Measurements from ENCODE around the gene USP17L30.
"Not testable (repeated sequence)": the region's sequence is repeated elsewhere in the genome, so short reads cannot be mapped to it uniquely, and the experiment has no call there.

The USP17L30 gene, protein sequence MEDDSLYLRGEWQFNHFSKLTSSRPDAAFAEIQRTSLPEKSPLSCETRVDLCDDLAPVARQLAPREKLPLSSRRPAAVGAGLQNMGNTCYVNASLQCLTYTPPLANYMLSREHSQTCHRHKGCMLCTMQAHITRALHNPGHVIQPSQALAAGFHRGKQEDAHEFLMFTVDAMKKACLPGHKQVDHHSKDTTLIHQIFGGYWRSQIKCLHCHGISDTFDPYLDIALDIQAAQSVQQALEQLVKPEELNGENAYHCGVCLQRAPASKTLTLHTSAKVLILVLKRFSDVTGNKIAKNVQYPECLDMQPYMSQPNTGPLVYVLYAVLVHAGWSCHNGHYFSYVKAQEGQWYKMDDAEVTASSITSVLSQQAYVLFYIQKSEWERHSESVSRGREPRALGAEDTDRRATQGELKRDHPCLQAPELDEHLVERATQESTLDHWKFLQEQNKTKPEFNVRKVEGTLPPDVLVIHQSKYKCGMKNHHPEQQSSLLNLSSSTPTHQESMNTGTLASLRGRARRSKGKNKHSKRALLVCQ
- long read RNA-seq = 0 reads

- not testable (repeated sequence) for DNase-seq (ENCODE audit: low read depth in 1 of 2, low spot score in 1 of 2); H3K27ac ChIP-seq (replicated peaks); H3K27me3 ChIP-seq (ENCODE audit: insufficient read depth, poor library complexity, severe bottlenecking); H3K4me3 ChIP-seq (replicated peaks; ENCODE audit: insufficient read depth, low read length)
Observed at GRCh38 chr4:9362829-9363228, at the start of gene USP17L30. TSS of gene USP17L30 (plus strand) at chr4:9363129. CDS start at chr4:9363129, 0 bp downstream.

DNA sequence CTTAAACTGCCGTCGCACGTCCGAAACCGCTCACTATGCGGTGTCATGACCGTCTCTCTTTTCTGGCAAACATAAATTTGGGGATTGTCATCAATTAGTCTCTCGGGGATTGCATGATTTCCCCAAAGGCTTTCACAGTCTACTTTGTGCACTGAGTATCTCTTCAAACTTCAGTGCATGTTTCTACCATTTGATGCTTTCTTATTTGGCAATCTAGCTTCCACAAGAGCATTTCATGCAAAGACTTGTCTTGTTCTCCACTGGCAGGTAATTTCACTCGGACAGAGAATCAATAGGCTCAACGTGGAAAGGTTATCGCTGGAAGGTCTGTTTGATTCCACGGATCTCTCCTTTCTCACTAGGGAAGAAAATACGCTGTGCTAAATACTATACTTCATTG, 38.7 kb upstream of the USP17L30 start:
- DNase-seq (ENCODE audit: low read depth in 1 of 2, low spot score in 1 of 2) = peak in 1 of 2 experiments; percentile 2
- not testable (repeated sequence) for H3K27ac ChIP-seq (replicated peaks); H3K4me3 ChIP-seq (replicated peaks; ENCODE audit: insufficient read depth, low read length); H3K27me3 ChIP-seq (ENCODE audit: insufficient read depth, poor library complexity, severe bottlenecking)

DNA sequence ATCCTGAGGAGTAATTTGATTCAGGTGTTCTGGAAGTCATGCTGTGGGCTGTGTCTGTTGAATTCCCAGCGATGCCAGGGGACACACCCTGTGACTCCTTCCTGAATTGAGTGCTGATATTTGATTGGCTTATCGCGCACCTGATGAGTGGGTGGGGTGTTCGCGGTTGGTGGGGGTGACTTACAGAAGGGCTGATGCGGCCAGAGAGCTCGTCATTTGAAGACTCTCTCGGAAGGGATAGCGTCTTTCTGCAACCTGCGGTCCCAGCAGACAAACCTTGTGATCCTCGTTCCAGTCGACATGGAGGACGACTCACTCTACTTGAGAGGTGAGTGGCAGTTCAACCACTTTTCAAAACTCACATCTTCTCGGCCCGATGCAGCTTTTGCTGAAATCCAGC, 38.1 kb upstream of the USP17L30 start, which contains the start of gene USP17L24:
TSS of gene USP17L24 (plus strand) at position 301 of the 400 bp plus-strand sequence. CDS start at position 301, 0 bp downstream.
- H3K27ac ChIP-seq (replicated peaks); DNase-seq (ENCODE audit: low read depth in 1 of 2, low spot score in 1 of 2); H3K27me3 ChIP-seq (ENCODE audit: insufficient read depth, poor library complexity, severe bottlenecking); H3K4me3 ChIP-seq (replicated peaks; ENCODE audit: insufficient read depth, low read length): not testable (repeated sequence)

DNA sequence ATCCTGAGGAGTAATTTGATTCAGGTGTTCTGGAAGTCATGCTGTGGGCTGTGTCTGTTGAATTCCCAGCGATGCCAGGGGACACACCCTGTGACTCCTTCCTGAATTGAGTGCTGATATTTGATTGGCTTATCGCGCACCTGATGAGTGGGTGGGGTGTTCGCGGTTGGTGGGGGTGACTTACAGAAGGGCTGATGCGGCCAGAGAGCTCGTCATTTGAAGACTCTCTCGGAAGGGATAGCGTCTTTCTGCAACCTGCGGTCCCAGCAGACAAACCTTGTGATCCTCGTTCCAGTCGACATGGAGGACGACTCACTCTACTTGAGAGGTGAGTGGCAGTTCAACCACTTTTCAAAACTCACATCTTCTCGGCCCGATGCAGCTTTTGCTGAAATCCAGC, 33.3 kb upstream of the USP17L30 start, which contains the start of gene USP17L25:
TSS of gene USP17L25 (plus strand) at position 301 of the 400 bp plus-strand sequence. CDS start at position 301, 0 bp downstream.
- H3K4me3 ChIP-seq (replicated peaks; ENCODE audit: insufficient read depth, low read length); H3K27ac ChIP-seq (replicated peaks); DNase-seq (ENCODE audit: low read depth in 1 of 2, low spot score in 1 of 2); H3K27me3 ChIP-seq (ENCODE audit: insufficient read depth, poor library complexity, severe bottlenecking): not testable (repeated sequence)

- not testable (repeated sequence) for H3K4me3 ChIP-seq (replicated peaks; ENCODE audit: insufficient read depth, low read length); H3K27me3 ChIP-seq (ENCODE audit: insufficient read depth, poor library complexity, severe bottlenecking); H3K27ac ChIP-seq (replicated peaks); DNase-seq (ENCODE audit: low read depth in 1 of 2, low spot score in 1 of 2)
Observed at GRCh38 chr4:9334358-9334757, 28.6 kb upstream of the USP17L30 start, which contains the start of gene USP17L26. TSS of gene USP17L26 (plus strand) at chr4:9334658. CDS start at chr4:9334658, 0 bp downstream.

DNA sequence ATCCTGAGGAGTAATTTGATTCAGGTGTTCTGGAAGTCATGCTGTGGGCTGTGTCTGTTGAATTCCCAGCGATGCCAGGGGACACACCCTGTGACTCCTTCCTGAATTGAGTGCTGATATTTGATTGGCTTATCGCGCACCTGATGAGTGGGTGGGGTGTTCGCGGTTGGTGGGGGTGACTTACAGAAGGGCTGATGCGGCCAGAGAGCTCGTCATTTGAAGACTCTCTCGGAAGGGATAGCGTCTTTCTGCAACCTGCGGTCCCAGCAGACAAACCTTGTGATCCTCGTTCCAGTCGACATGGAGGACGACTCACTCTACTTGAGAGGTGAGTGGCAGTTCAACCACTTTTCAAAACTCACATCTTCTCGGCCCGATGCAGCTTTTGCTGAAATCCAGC, 23.8 kb upstream of the USP17L30 start, which contains the start of gene USP17L5:
TSS of gene USP17L5 (plus strand) at position 301 of the 400 bp plus-strand sequence. CDS start at position 301, 0 bp downstream.
- H3K27ac ChIP-seq (replicated peaks); H3K4me3 ChIP-seq (replicated peaks; ENCODE audit: insufficient read depth, low read length); H3K27me3 ChIP-seq (ENCODE audit: insufficient read depth, poor library complexity, severe bottlenecking); DNase-seq (ENCODE audit: low read depth in 1 of 2, low spot score in 1 of 2): not testable (repeated sequence)

GRCh38 chr4:9343848-9344247, 19.1 kb upstream of the USP17L30 start, which contains the start of gene USP17L27:
TSS of gene USP17L27 (plus strand) at chr4:9344148. CDS start at chr4:9344148, 0 bp downstream.
- H3K27ac ChIP-seq (replicated peaks); H3K4me3 ChIP-seq (replicated peaks; ENCODE audit: insufficient read depth, low read length); DNase-seq (ENCODE audit: low read depth in 1 of 2, low spot score in 1 of 2); H3K27me3 ChIP-seq (ENCODE audit: insufficient read depth, poor library complexity, severe bottlenecking): not testable (repeated sequence)

- DNase-seq (ENCODE audit: low read depth in 1 of 2, low spot score in 1 of 2); H3K27ac ChIP-seq (replicated peaks); H3K27me3 ChIP-seq (ENCODE audit: insufficient read depth, poor library complexity, severe bottlenecking); H3K4me3 ChIP-seq (replicated peaks; ENCODE audit: insufficient read depth, low read length): not testable (repeated sequence)
Observed at GRCh38 chr4:9348593-9348992, 14.3 kb upstream of the USP17L30 start, which contains the start of gene USP17L28. TSS of gene USP17L28 (plus strand) at chr4:9348893. CDS start at chr4:9348893, 0 bp downstream.

DNA sequence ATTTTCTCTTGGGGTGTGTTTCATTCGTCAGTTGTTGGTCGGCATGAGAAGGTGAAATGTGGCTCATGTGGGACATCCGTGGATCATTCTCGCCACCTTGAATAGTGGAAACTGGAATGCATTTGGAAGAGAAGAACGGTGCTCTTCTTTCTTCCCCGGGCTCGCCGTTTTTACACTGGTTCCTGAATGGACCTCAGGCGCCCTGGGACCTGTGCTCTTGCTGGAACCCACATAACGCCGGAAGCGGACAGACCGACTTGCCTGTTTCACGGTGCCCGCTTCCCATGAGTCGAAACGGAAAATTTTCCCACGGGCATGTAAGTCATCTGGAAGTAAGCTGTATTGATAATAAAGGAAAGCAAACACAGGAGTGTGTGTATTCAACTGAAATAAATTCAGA, 12.1 kb upstream of the USP17L30 start:
- DNase-seq (ENCODE audit: low read depth in 1 of 2, low spot score in 1 of 2); H3K27ac ChIP-seq (replicated peaks); H3K4me3 ChIP-seq (replicated peaks; ENCODE audit: insufficient read depth, low read length); H3K27me3 ChIP-seq (ENCODE audit: insufficient read depth, poor library complexity, severe bottlenecking): not testable (repeated sequence)

DNA sequence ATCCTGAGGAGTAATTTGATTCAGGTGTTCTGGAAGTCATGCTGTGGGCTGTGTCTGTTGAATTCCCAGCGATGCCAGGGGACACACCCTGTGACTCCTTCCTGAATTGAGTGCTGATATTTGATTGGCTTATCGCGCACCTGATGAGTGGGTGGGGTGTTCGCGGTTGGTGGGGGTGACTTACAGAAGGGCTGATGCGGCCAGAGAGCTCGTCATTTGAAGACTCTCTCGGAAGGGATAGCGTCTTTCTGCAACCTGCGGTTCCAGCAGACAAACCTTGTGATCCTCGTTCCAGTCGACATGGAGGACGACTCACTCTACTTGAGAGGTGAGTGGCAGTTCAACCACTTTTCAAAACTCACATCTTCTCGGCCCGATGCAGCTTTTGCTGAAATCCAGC, 9.6 kb upstream of the USP17L30 start, which contains the start of gene USP17L29:
TSS of gene USP17L29 (plus strand) at position 301 of the 400 bp plus-strand sequence. CDS start at position 301, 0 bp downstream.
- not testable (repeated sequence) for H3K27me3 ChIP-seq (ENCODE audit: insufficient read depth, poor library complexity, severe bottlenecking); DNase-seq (ENCODE audit: low read depth in 1 of 2, low spot score in 1 of 2); H3K27ac ChIP-seq (replicated peaks); H3K4me3 ChIP-seq (replicated peaks; ENCODE audit: insufficient read depth, low read length)

GRCh38 chr4:9379881-9380280, 17.0 kb downstream of the USP17L30 start:
- H3K4me3 ChIP-seq (replicated peaks; ENCODE audit: insufficient read depth, low read length); H3K27me3 ChIP-seq (ENCODE audit: insufficient read depth, poor library complexity, severe bottlenecking); H3K27ac ChIP-seq (replicated peaks); DNase-seq (ENCODE audit: low read depth in 1 of 2, low spot score in 1 of 2): not testable (repeated sequence)

- not testable (repeated sequence) for H3K27ac ChIP-seq (replicated peaks); H3K27me3 ChIP-seq (ENCODE audit: insufficient read depth, poor library complexity, severe bottlenecking)
- DNase-seq (ENCODE audit: low read depth in 1 of 2, low spot score in 1 of 2) = peak in 1 of 2 experiments; percentile 50
- peak overlapping the region; percentile 40 for H3K4me3 ChIP-seq (replicated peaks; ENCODE audit: insufficient read depth, low read length)
Observed at GRCh38 chr4:9381012-9381534, 18.1 kb downstream of the USP17L30 start.
